Fibroblast of pulmonary artery (primary cell): Measurements from ENCODE around the gene ATOSA.
A peak's percentile ranks its signal among the peaks of the same experiment; 100 is the strongest.

Experiments used
- DNase-seq: peaks from one replicate; pipeline ENCODE4 v3.0.0-alpha.2; 2010; ENCODE audit warnings: low read depth
- H3K4me3 ChIP-seq: replicated peaks from 2 replicates; pipeline ENCODE4 v1.5.1; 2011; ENCODE audit warnings: low read depth, mild to moderate bottlenecking, control low read depth, low read length, moderate library complexity
- CTCF ChIP-seq: IDR thresholded peaks from 2 replicates; pipeline ENCODE4 v1.5.1; 2011; ENCODE audit warnings: mild to moderate bottlenecking, control low read depth, low read length, inconsistent platforms; ENCODE audit errors: missing control alignments

ATOSA gene

GRCh38 chr15:52657338-52657737, 21.9 kb downstream of the ATOSA start:
- TF ChIP-seq CTCF, result no peak
- H3K4me3 ChIP-seq, result no peak overlapping the region
- peak; percentile 76 for DNase-seq

GRCh38 chr15:52656412-52656811, 22.8 kb downstream of the ATOSA start:
- DNase-seq, result no peak
- TF ChIP-seq CTCF, result no peak

GRCh38 chr15:52653431-52653964, 25.7 kb downstream of the ATOSA start:
- peak; percentile 90 for DNase-seq
- no peak for TF ChIP-seq CTCF
- H3K4me3 ChIP-seq, result no peak overlapping the region

More at GRCh38 chr15:52656412-52656811, 22.8 kb downstream of the ATOSA start:
- H3K4me3 ChIP-seq, result no peak overlapping the region

GRCh38 chr15:52652984-52653383, 26.2 kb downstream of the ATOSA start:
- H3K4me3 ChIP-seq, result no peak overlapping the region
- no peak for TF ChIP-seq CTCF
- peak; percentile 60 for DNase-seq

- peak overlapping the region; percentile 47 for H3K4me3 ChIP-seq
- no peak for DNase-seq
- TF ChIP-seq CTCF, result no peak
Observed at GRCh38 chr15:52652286-52652685, 26.9 kb downstream of the ATOSA start.

GRCh38 chr15:52651868-52652267, 27.3 kb downstream of the ATOSA start:
- DNase-seq, result peak; percentile 96
- no peak for TF ChIP-seq CTCF
- H3K4me3 ChIP-seq, result peak overlapping the region; percentile 47

- DNase-seq, result no peak
- H3K4me3 ChIP-seq, result peak overlapping the region; percentile 47
- no peak for TF ChIP-seq CTCF
Observed at GRCh38 chr15:52651114-52651513, 28.1 kb downstream of the ATOSA start.
